ENCODE data around the gene SH3PXD2A.
"Not testable (repeated sequence)": the region's sequence is repeated elsewhere in the genome, so short reads cannot be mapped to it uniquely, and the experiment has no call there.

Gene SH3PXD2A

DNA sequence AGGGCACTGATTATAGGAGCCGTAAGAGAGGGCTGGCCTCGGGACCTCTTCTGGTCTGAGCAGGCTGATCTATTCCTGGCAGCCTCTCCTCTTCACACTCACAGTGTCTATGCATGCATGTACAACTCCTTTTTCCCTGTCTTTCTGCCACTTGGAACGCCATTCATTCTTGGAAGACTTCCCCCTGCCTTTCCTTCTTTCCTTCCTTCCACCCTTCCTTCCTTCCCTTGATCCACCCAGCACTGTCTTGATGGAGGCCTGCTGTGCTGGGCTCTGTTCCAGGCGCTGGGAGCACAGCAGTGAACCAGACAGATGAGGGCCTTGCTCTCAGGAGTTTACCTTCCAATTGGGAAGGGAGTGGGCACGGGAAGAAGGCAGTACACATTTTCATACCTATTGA lies 114.8 kb downstream of the SH3PXD2A start:
- DNase-seq: no peak

- DNase-seq: no peak
Measured at GRCh38 chr10:103739039-103739764, 116.2 kb downstream of the SH3PXD2A start.

GRCh38 chr10:103737735-103738367 lies 117.5 kb downstream of the SH3PXD2A start:
- no peak for DNase-seq

DNA sequence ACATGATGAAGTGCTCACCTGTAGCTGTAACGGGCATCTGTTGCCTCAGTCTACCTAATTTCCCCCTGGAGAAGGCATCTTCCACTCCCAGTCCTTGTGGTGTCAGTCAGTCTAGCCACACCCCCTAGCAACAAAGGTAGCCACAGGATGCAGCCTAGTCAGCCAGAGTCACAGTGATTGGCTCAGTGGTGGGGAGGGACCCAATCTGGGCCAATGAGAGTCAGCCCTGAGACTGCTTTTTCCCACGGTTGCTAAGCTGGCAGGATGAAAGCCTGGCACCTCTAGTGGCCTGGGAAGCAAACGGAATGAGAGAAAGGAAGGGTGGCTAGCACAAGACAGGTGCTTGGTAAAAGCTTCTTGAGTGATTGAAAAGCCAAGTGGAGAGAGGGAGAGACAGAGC lies 118.6 kb downstream of the SH3PXD2A start:
- DNase-seq: no peak

DNA sequence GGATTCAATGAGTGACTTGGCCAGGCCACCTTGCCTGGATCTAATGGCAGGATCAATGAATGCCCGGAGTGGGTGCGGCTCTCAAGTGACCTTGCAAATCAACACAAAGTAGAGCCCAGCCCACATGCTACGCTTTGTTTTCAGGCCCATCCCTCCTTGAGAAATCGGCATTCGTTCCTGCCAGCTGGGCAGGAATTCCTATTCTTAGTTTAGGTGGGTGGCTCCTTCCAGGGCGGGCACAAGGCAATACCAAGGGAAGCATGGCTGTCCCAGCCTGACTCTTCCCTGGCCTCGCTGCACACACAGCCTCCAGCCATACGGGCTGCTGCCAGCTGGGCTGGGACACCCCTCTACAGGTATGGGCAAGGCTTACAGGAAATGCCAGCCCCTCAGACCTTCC lies 119.3 kb downstream of the SH3PXD2A start:
- no peak for DNase-seq

DNA sequence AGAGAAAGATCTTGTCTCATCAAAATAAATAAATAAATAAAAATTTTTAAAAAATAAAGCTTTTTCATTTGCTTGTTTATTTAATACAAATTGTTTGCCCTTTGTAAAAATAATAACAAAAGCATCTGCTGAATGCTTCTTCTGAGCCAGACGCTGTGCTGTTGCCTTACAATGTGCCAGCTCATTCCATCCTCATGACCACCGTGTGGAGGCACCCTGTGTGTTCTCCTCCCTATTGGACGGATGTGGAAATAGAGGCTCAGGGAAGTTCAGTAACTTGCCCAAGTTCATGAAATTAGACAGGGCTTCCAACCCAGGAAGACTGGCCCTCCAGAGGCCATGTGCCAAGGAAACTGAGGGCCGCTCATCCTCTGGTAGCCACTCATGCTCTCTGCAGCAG lies 120.6 kb downstream of the SH3PXD2A start:
- DNase-seq: no peak

- no peak for DNase-seq
Measured at GRCh38 chr10:103733045-103733419, 122.3 kb downstream of the SH3PXD2A start.

DNA sequence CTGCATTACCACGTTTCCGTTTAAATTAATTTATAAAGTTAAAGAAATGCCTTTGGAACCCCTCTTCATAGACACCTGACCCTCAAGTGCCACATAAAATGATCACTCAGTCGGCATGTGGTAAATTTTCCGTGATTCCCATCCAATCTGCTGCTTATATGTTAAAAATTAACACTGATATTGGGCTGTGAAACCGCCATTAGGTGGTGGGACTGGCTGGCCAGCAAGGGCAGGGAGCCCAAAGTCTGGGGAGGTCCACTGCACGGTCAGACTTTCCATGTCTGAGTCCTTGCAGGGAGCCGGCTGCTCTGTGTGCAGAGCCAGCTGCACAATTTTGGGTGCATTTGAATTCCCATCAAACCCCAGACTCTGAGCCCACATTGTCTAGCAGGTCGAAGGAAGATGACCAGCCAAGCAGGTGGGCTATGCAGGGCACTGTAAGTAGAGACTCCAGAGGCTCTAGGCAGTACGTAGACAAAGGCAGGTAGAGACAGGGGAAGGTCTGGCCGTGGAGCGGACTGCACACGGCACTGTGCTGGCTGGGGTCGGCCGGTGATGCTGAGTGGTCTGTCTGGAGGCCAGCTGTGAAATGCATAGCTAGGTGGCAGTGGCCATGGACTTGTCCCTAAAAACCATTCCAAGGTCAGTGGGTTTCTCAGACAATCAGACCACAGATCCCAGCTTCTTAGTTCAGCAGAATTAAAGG lies 122.9 kb downstream of the SH3PXD2A start:
- DNase-seq: no peak

- no peak for DNase-seq
Measured at GRCh38 chr10:103731609-103732270, 123.6 kb downstream of the SH3PXD2A start.

DNA sequence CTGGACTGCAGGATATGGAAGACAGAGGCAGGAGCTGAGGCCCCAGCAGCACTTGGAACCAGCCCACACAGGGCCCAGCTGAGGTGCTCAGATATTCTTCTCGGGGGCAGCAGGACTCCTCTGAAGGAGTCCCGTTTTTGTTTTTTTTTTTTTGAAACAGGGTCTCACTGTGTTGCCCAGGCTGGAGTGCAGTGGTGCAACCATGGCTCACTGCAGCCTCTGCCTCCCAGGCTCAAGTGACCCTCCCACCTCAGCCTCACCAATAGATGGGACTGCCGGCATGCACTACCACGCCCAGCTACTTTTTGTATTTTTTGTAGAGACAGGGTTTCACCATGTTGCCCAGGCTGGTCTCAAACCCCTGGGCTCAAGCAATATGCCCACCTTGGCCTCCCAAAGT lies 124.3 kb downstream of the SH3PXD2A start:
- not testable (repeated sequence) for DNase-seq

GRCh38 chr10:103729851-103730250 lies 125.5 kb downstream of the SH3PXD2A start:
- DNase-seq: no peak

GRCh38 chr10:103727991-103728689 lies 127.2 kb downstream of the SH3PXD2A start:
- DNase-seq: no peak

- no peak for DNase-seq
Measured at GRCh38 chr10:103727546-103727963, 127.8 kb downstream of the SH3PXD2A start.

DNA sequence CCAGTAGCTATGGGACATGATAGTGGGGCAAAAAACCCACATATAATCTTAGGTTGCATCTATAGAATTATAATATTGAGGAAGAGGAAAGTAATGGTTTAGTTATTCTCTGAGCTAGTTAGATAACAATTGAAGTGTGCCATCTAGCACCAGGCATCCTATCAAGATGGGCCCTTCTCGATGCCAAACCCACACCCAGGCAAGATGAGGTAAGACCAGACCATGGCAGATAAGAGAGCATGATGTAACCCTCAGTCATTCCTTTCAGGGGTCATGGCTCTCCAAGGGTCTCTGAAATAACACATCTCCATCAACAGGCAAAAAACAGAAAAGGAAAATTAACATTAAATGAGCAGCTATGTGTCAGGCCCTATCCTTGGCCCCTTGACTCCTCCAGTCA lies 128.7 kb downstream of the SH3PXD2A start:
- no peak for DNase-seq

- no peak for DNase-seq
Measured at GRCh38 chr10:103725242-103725641, 130.1 kb downstream of the SH3PXD2A start.

DNA sequence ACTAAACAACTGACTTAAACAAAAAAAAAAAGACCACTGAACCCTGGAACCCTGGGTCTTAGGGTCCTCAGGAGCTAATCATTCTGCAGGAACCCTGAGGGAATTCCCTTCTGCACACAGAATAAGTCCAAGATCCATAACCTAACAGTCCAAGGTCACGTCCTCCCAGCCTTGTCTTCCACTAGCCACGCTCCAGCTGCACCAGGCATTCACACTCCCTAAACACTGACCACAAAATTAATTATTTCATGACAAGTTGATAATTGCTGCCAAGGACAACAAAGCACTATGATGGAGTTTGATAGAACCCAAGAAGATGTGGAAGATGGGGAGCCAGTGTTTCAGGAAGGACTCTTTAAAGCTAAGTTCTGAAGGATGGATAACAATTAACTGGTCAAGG lies 130.6 kb downstream of the SH3PXD2A start:
- DNase-seq: no peak

- DNase-seq: no peak
Measured at GRCh38 chr10:103724074-103724473, 131.3 kb downstream of the SH3PXD2A start.

DNA sequence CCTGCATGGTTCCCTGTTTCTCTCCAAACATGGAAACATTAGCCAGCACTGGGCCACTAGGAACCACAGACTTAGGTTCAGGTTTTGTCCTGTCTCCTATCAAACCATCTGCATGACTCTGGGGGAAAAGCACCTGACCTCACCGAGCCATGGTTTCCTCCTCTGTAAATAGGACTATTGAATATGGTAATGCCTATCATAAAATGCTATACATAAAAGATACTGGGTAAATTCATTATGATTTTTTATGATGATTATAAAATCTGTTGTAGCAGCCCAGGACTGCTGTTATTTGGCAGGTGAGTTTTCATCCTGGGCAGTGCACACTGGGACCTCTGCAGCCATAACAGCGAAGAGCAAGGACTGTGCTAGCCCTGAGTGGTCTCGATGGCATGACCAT lies 131.8 kb downstream of the SH3PXD2A start:
- no peak for DNase-seq

DNA sequence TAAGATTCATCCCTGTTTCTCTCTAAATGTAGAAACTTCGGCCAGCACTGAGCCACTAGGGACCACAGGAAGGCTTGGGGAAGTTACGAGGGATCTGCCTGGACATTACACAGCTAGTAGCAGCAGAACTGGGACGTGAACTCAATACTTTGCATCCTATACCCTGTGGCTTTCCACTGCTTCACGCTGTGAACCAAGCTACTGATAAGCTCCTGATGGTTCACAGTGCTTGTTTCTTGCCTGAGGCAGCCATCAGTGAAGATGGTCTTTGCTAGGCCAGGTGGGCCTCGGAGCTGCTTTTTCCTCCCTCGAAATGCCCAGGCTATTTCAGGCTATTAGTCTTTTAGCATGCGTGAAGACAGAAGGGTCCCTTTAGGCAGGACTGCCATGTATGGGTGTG lies 132.7 kb downstream of the SH3PXD2A start:
- no peak for DNase-seq

GRCh38 chr10:103720964-103721335 lies 134.4 kb downstream of the SH3PXD2A start:
- no peak for DNase-seq

DNA sequence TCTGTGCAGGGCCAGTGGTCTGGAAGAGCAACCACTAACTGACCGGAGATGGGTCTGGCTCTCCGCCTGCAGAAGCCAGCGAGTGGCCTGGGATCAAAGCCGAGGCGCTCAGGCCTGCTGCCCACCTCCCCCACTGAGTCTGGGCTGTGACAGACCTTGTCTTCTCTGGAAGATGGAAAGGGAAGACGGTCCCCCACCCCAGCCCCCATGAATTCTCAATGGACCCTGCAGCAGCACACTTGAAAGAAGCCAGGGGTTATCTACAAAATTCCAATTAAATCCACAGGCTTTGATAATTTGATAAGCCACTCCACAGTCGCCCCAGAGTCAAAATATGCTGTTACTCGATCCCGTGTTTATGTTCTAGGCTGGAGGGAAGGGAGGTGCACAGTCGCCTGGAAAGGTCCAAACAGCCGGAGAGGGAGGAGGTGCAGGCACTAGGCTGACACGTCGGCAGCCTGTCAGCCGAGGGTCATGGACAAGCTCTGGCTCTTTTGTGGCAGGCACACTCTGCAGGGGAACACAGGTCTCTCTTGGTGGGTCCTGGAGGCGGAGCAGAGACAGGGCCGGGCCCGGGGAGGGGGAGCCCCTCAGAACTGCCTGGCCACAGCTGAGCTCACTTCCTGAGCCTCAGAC lies 134.9 kb downstream of the SH3PXD2A start:
- no peak for DNase-seq

GRCh38 chr10:103719036-103719435 lies 136.3 kb downstream of the SH3PXD2A start:
- no peak for DNase-seq

- DNase-seq: no peak
Measured at GRCh38 chr10:103718247-103718620, 137.1 kb downstream of the SH3PXD2A start.
